H9 (cell line): Measurements from ENCODE around the gene KCNAB1. TPM values are rescaled to one million over a fixed set of nuclear protein-coding genes. Genes with fewer than 3 reads are reported as not detected.

Source experiments
- DNase-seq: peaks from one replicate; pipeline ENCODE4 v3.0.0-alpha.2; 2017
- H2AFZ ChIP-seq: one replicate; pipeline ENCODE4 v1.6.1; 2013; ENCODE audit warnings: mild to moderate bottlenecking, low read length, control low read depth, moderate library complexity
- H2AK5ac ChIP-seq: 2 replicates; pipeline ENCODE4 v1.6.1; 2013; ENCODE audit warnings: low read length, control low read depth, mixed read lengths; ENCODE audit not compliant: insufficient read length
- H2BK120ac ChIP-seq: one replicate; pipeline ENCODE4 v1.6.1; 2013; ENCODE audit warnings: low read depth, mild to moderate bottlenecking, low read length, control low read depth, inconsistent platforms; ENCODE audit not compliant: poor library complexity, severe bottlenecking
- H2BK12ac ChIP-seq: 2 replicates; pipeline ENCODE4 v1.6.1; 2013; ENCODE audit warnings: low read length, control low read depth, mixed read lengths, low read depth; ENCODE audit not compliant: insufficient read length
- H2BK15ac ChIP-seq: 2 replicates; pipeline ENCODE4 v1.6.1; 2013; ENCODE audit warnings: low read depth, low read length, control low read depth
- H2BK20ac ChIP-seq: one replicate; pipeline ENCODE4 v1.6.1; 2013; ENCODE audit warnings: low read depth, mild to moderate bottlenecking, low read length, control low read depth, inconsistent platforms; ENCODE audit not compliant: poor library complexity, severe bottlenecking
- H2BK5ac ChIP-seq: 2 replicates; pipeline ENCODE4 v1.6.1; 2013; ENCODE audit warnings: low read length, control low read depth, mixed read lengths; ENCODE audit not compliant: insufficient read length
- H3K14ac ChIP-seq: 2 replicates; pipeline ENCODE4 v1.6.1; 2013; ENCODE audit warnings: low read length, control low read depth; ENCODE audit not compliant: insufficient read depth
- H3K18ac ChIP-seq: 2 replicates; pipeline ENCODE4 v1.6.1; 2013; ENCODE audit warnings: low read depth, mild to moderate bottlenecking, mixed read lengths, low read length, control low read depth; ENCODE audit not compliant: insufficient read length
- H3K23ac ChIP-seq: 2 replicates; pipeline ENCODE4 v1.6.1; 2013; ENCODE audit warnings: low read length, control low read depth, mixed read lengths, low read depth; ENCODE audit not compliant: insufficient read length
- H3K23me2 ChIP-seq: 2 replicates; pipeline ENCODE4 v1.6.1; 2013; ENCODE audit warnings: low read depth, mild to moderate bottlenecking, mixed read lengths, low read length, control low read depth; ENCODE audit not compliant: insufficient read length, poor library complexity, severe bottlenecking
- H3K27ac ChIP-seq: 2 replicates; pipeline ENCODE4 v1.5.1; 2013; ENCODE audit warnings: low read length, control low read depth, mixed read lengths, low read depth; ENCODE audit not compliant: insufficient read length
- H3K27me3 ChIP-seq: 2 replicates; pipeline ENCODE4 v1.6.1; 2013; ENCODE audit warnings: low read length, control low read depth, inconsistent platforms; ENCODE audit not compliant: insufficient read depth
- H3K4ac ChIP-seq: 2 replicates; pipeline ENCODE4 v1.6.1; 2013; ENCODE audit warnings: low read depth, mild to moderate bottlenecking, control low read depth, inconsistent platforms, low read length, moderate library complexity
- H3K4me1 ChIP-seq: 2 replicates; pipeline ENCODE4 v1.6.1; 2013; ENCODE audit warnings: low read length, control low read depth, inconsistent platforms; ENCODE audit not compliant: insufficient read depth
- H3K4me2 ChIP-seq: 2 replicates; pipeline ENCODE4 v1.6.1; 2013; ENCODE audit warnings: low read length, control low read depth, mixed read lengths; ENCODE audit not compliant: insufficient read length, insufficient read depth
- H3K56ac ChIP-seq: 2 replicates; pipeline ENCODE4 v1.6.1; 2013; ENCODE audit warnings: low read depth, mild to moderate bottlenecking, mixed read lengths, low read length, control low read depth; ENCODE audit not compliant: insufficient read length
- H3K79me1 ChIP-seq: 2 replicates; pipeline ENCODE4 v1.6.1; 2013; ENCODE audit warnings: low read depth, mild to moderate bottlenecking, moderate library complexity, low read length, control low read depth, inconsistent platforms; ENCODE audit not compliant: insufficient read depth, poor library complexity, severe bottlenecking
- H3K79me2 ChIP-seq: 2 replicates; pipeline ENCODE4 v1.6.1; 2013; ENCODE audit warnings: low read length, control low read depth, inconsistent platforms; ENCODE audit not compliant: insufficient read depth
- H3K9ac ChIP-seq: 2 replicates; pipeline ENCODE4 v1.6.1; 2013; ENCODE audit warnings: low read length, control low read depth, mixed read lengths; ENCODE audit not compliant: insufficient read length; ENCODE audit errors: extremely low read depth
- H3K9me3 ChIP-seq: one replicate; pipeline ENCODE4 v1.6.1; 2013; ENCODE audit warnings: low read depth, low read length, inconsistent platforms; ENCODE audit not compliant: control insufficient read depth
- H3T11ph ChIP-seq: one replicate; pipeline ENCODE4 v1.6.1; 2013; ENCODE audit warnings: mild to moderate bottlenecking, low read length, control low read depth, inconsistent platforms
- H4K20me1 ChIP-seq: one replicate; pipeline ENCODE4 v1.6.1; 2013; ENCODE audit not compliant: control insufficient read depth, insufficient read length, insufficient read depth
- H4K5ac ChIP-seq: 2 replicates; pipeline ENCODE4 v1.6.1; 2013; ENCODE audit warnings: low read depth, mild to moderate bottlenecking, mixed read lengths, low read length, control low read depth; ENCODE audit not compliant: insufficient read length
- H4K8ac ChIP-seq: replicated peaks from 2 replicates; pipeline ENCODE4 v1.6.1; 2013; ENCODE audit warnings: low read length, control low read depth, mixed read lengths, low read depth; ENCODE audit not compliant: insufficient read length
- H4K91ac ChIP-seq: 2 replicates; pipeline ENCODE4 v1.6.1; 2013; ENCODE audit warnings: low read depth, mild to moderate bottlenecking, moderate library complexity, mixed read lengths, low read length, control low read depth; ENCODE audit not compliant: insufficient read length
- H3K27ac Mint-ChIP-seq, 3 experiments: 2 replicates in 2 of 3; 3 replicates in 1 of 3; pipeline ENCODE4 v1.8.0; 2020 to 2021; ENCODE audit warnings: mixed read lengths in 3 of 3, mild to moderate bottlenecking in 1 of 3, moderate library complexity in 1 of 3
- H3K27me3 Mint-ChIP-seq: 2 replicates; pipeline ENCODE4 v1.8.0; 2021; ENCODE audit warnings: low read depth, mild to moderate bottlenecking, moderate library complexity, mixed read lengths
- H3K36me3 Mint-ChIP-seq, 3 experiments: 2 replicates in 2 of 3; 3 replicates in 1 of 3; pipeline ENCODE4 v1.8.0; 2020 to 2021; ENCODE audit warnings: low read depth in 3 of 3, mixed read lengths in 3 of 3; ENCODE audit not compliant: insufficient read depth in 1 of 3
- H3K4me1 Mint-ChIP-seq, 2 experiments: 2 replicates each; pipeline ENCODE4 v1.8.0; 2020; ENCODE audit warnings: mixed read lengths in 2 of 2
- H3K4me3 Mint-ChIP-seq, 2 experiments: 2 replicates in 1 of 2; 3 replicates in 1 of 2; pipeline ENCODE4 v1.8.0; 2020 to 2021; ENCODE audit warnings: mild to moderate bottlenecking in 2 of 2, mixed read lengths in 2 of 2, moderate library complexity in 1 of 2
- H3K9me3 Mint-ChIP-seq, 2 experiments: 2 replicates in 1 of 2; 3 replicates in 1 of 2; pipeline ENCODE4 v1.8.0; 2020; ENCODE audit warnings: mild to moderate bottlenecking in 2 of 2, mixed read lengths in 2 of 2, moderate library complexity in 1 of 2
- WGBS: extraction: QIAGEN DNeasy Blood & Tissue Kit; methylation state at CpG from one replicate; pipeline ENCODE4 v1.1.7; 2013; ENCODE audit warnings: missing lambda C conversion rate, low lambda C conversion rate, mixed read lengths; ENCODE audit not compliant: insufficient read length; ENCODE audit errors: extremely low coverage; 5-methylcytosine and 5-hydroxymethylcytosine counted together
- total RNA-seq: library from RNA; stranded (reverse); gene quantifications from 2 replicates; pipeline ENCODE4 v1.2.1, GENCODE V29; 2021
- TF ChIP-seq, protein P1 (sequence below): fragments of 200-600 bp; sonication (generic); conservative IDR thresholded peaks from 3 replicates; pipeline ENCODE4 v1.8.0; 2021; ENCODE audit warnings: antibody characterized with exemption, mild to moderate bottlenecking

The KCNAB1 gene
- total RNA-seq, 1 experiment from 2014 or later: 3.7 TPM

DNA sequence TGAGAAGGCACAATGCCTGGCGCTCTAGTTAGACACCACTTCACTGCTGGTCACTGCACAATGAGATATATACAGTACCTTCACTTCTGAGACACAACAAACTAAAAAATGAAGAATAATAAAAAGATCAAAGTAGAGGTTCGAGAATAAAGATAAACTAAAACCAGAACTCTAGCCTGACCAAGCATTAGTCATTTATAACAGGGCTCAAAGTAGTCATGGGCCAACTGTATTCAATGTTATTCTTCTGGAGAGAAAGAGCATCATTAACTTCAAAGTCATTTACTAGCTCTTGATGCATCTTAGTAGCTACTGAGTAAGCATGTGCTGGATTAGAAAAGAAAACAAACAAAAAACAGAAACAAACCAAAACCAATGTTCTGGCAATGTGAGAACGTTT, 289.3 kb downstream of the KCNAB1 start:
- Mint-ChIP-seq H3K27me3 (no peaks in the 10 kb centered on the region), H3K9me3 (no peaks in the 10 kb centered on the region; a peak in 1 of 5 replicates), H3K4me3 (no peak overlapping the region), H3K27ac (no peak overlapping the region), H3K36me3 (no peaks in the 10 kb centered on the region), H3K4me1 (peaks cover 21 to 25% of the 10 kb centered on the region in 2 experiments)
- H3K9ac ChIP-seq: no peak overlapping the region
- no peak overlapping the region for H2BK15ac ChIP-seq
- no peak overlapping the region for H3K14ac ChIP-seq
- H3K4me2 ChIP-seq: no peak overlapping the region
- no peak overlapping the region for H2BK12ac ChIP-seq
- TF ChIP-seq, protein P1, sequence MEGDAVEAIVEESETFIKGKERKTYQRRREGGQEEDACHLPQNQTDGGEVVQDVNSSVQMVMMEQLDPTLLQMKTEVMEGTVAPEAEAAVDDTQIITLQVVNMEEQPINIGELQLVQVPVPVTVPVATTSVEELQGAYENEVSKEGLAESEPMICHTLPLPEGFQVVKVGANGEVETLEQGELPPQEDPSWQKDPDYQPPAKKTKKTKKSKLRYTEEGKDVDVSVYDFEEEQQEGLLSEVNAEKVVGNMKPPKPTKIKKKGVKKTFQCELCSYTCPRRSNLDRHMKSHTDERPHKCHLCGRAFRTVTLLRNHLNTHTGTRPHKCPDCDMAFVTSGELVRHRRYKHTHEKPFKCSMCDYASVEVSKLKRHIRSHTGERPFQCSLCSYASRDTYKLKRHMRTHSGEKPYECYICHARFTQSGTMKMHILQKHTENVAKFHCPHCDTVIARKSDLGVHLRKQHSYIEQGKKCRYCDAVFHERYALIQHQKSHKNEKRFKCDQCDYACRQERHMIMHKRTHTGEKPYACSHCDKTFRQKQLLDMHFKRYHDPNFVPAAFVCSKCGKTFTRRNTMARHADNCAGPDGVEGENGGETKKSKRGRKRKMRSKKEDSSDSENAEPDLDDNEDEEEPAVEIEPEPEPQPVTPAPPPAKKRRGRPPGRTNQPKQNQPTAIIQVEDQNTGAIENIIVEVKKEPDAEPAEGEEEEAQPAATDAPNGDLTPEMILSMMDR: no peak
- no peak overlapping the region for H3T11ph ChIP-seq
- H3K27me3 ChIP-seq: no peaks in the 10 kb centered on the region
- H2BK20ac ChIP-seq: no peak overlapping the region
- WGBS: no CpG with 5 or more reads among the region's 3 CpGs
- no peaks in the 10 kb centered on the region for H3K79me2 ChIP-seq
- H4K5ac ChIP-seq: no peak overlapping the region
- no peak overlapping the region for H2BK120ac ChIP-seq
- H3K56ac ChIP-seq: no peak overlapping the region
- no peak overlapping the region for H3K23ac ChIP-seq
- H3K4me1 ChIP-seq: no peaks in the 10 kb centered on the region
- H4K91ac ChIP-seq: no peak overlapping the region
- H2AFZ ChIP-seq: no peak overlapping the region
- H3K18ac ChIP-seq: no peak overlapping the region
- H4K8ac ChIP-seq: no peak overlapping the region
- H3K79me1 ChIP-seq: no peaks in the 10 kb centered on the region
- no peak overlapping the region for H3K27ac ChIP-seq
- H3K23me2 ChIP-seq: no peaks in the 10 kb centered on the region
- no peak overlapping the region for H2AK5ac ChIP-seq
- no peak overlapping the region for H3K4ac ChIP-seq
- no peaks in the 10 kb centered on the region for H4K20me1 ChIP-seq
- no peaks in the 10 kb centered on the region for H3K9me3 ChIP-seq
- H2BK5ac ChIP-seq: no peak overlapping the region
- DNase-seq: no peak
